H9 (cell line): Measurements from ENCODE around the gene HAPLN2. TPM values are rescaled to one million over a fixed set of nuclear protein-coding genes. Genes with fewer than 3 reads are reported as not detected.

Source experiments
- DNase-seq: peaks from one replicate; pipeline ENCODE4 v3.0.0-alpha.2; 2017
- H2AFZ ChIP-seq: one replicate; pipeline ENCODE4 v1.6.1; 2013; ENCODE audit warnings: mild to moderate bottlenecking, low read length, control low read depth, moderate library complexity
- H2AK5ac ChIP-seq: 2 replicates; pipeline ENCODE4 v1.6.1; 2013; ENCODE audit warnings: low read length, control low read depth, mixed read lengths; ENCODE audit not compliant: insufficient read length
- H2BK120ac ChIP-seq: one replicate; pipeline ENCODE4 v1.6.1; 2013; ENCODE audit warnings: low read depth, mild to moderate bottlenecking, low read length, control low read depth, inconsistent platforms; ENCODE audit not compliant: poor library complexity, severe bottlenecking
- H2BK12ac ChIP-seq: 2 replicates; pipeline ENCODE4 v1.6.1; 2013; ENCODE audit warnings: low read length, control low read depth, mixed read lengths, low read depth; ENCODE audit not compliant: insufficient read length
- H2BK15ac ChIP-seq: 2 replicates; pipeline ENCODE4 v1.6.1; 2013; ENCODE audit warnings: low read depth, low read length, control low read depth
- H2BK20ac ChIP-seq: one replicate; pipeline ENCODE4 v1.6.1; 2013; ENCODE audit warnings: low read depth, mild to moderate bottlenecking, low read length, control low read depth, inconsistent platforms; ENCODE audit not compliant: poor library complexity, severe bottlenecking
- H2BK5ac ChIP-seq: 2 replicates; pipeline ENCODE4 v1.6.1; 2013; ENCODE audit warnings: low read length, control low read depth, mixed read lengths; ENCODE audit not compliant: insufficient read length
- H3K14ac ChIP-seq: 2 replicates; pipeline ENCODE4 v1.6.1; 2013; ENCODE audit warnings: low read length, control low read depth; ENCODE audit not compliant: insufficient read depth
- H3K18ac ChIP-seq: 2 replicates; pipeline ENCODE4 v1.6.1; 2013; ENCODE audit warnings: low read depth, mild to moderate bottlenecking, mixed read lengths, low read length, control low read depth; ENCODE audit not compliant: insufficient read length
- H3K23ac ChIP-seq: 2 replicates; pipeline ENCODE4 v1.6.1; 2013; ENCODE audit warnings: low read length, control low read depth, mixed read lengths, low read depth; ENCODE audit not compliant: insufficient read length
- H3K23me2 ChIP-seq: 2 replicates; pipeline ENCODE4 v1.6.1; 2013; ENCODE audit warnings: low read depth, mild to moderate bottlenecking, mixed read lengths, low read length, control low read depth; ENCODE audit not compliant: insufficient read length, poor library complexity, severe bottlenecking
- H3K27ac ChIP-seq: 2 replicates; pipeline ENCODE4 v1.5.1; 2013; ENCODE audit warnings: low read length, control low read depth, mixed read lengths, low read depth; ENCODE audit not compliant: insufficient read length
- H3K27me3 ChIP-seq: 2 replicates; pipeline ENCODE4 v1.6.1; 2013; ENCODE audit warnings: low read length, control low read depth, inconsistent platforms; ENCODE audit not compliant: insufficient read depth
- H3K4ac ChIP-seq: 2 replicates; pipeline ENCODE4 v1.6.1; 2013; ENCODE audit warnings: low read depth, mild to moderate bottlenecking, control low read depth, inconsistent platforms, low read length, moderate library complexity
- H3K4me1 ChIP-seq: 2 replicates; pipeline ENCODE4 v1.6.1; 2013; ENCODE audit warnings: low read length, control low read depth, inconsistent platforms; ENCODE audit not compliant: insufficient read depth
- H3K4me2 ChIP-seq: 2 replicates; pipeline ENCODE4 v1.6.1; 2013; ENCODE audit warnings: low read length, control low read depth, mixed read lengths; ENCODE audit not compliant: insufficient read length, insufficient read depth
- H3K56ac ChIP-seq: 2 replicates; pipeline ENCODE4 v1.6.1; 2013; ENCODE audit warnings: low read depth, mild to moderate bottlenecking, mixed read lengths, low read length, control low read depth; ENCODE audit not compliant: insufficient read length
- H3K79me1 ChIP-seq: 2 replicates; pipeline ENCODE4 v1.6.1; 2013; ENCODE audit warnings: low read depth, mild to moderate bottlenecking, moderate library complexity, low read length, control low read depth, inconsistent platforms; ENCODE audit not compliant: insufficient read depth, poor library complexity, severe bottlenecking
- H3K79me2 ChIP-seq: 2 replicates; pipeline ENCODE4 v1.6.1; 2013; ENCODE audit warnings: low read length, control low read depth, inconsistent platforms; ENCODE audit not compliant: insufficient read depth
- H3K9ac ChIP-seq: 2 replicates; pipeline ENCODE4 v1.6.1; 2013; ENCODE audit warnings: low read length, control low read depth, mixed read lengths; ENCODE audit not compliant: insufficient read length; ENCODE audit errors: extremely low read depth
- H3K9me3 ChIP-seq: one replicate; pipeline ENCODE4 v1.6.1; 2013; ENCODE audit warnings: low read depth, low read length, inconsistent platforms; ENCODE audit not compliant: control insufficient read depth
- H3T11ph ChIP-seq: one replicate; pipeline ENCODE4 v1.6.1; 2013; ENCODE audit warnings: mild to moderate bottlenecking, low read length, control low read depth, inconsistent platforms
- H4K20me1 ChIP-seq: one replicate; pipeline ENCODE4 v1.6.1; 2013; ENCODE audit not compliant: control insufficient read depth, insufficient read length, insufficient read depth
- H4K5ac ChIP-seq: 2 replicates; pipeline ENCODE4 v1.6.1; 2013; ENCODE audit warnings: low read depth, mild to moderate bottlenecking, mixed read lengths, low read length, control low read depth; ENCODE audit not compliant: insufficient read length
- H4K8ac ChIP-seq: replicated peaks from 2 replicates; pipeline ENCODE4 v1.6.1; 2013; ENCODE audit warnings: low read length, control low read depth, mixed read lengths, low read depth; ENCODE audit not compliant: insufficient read length
- H4K91ac ChIP-seq: 2 replicates; pipeline ENCODE4 v1.6.1; 2013; ENCODE audit warnings: low read depth, mild to moderate bottlenecking, moderate library complexity, mixed read lengths, low read length, control low read depth; ENCODE audit not compliant: insufficient read length
- H3K27ac Mint-ChIP-seq, 3 experiments: 2 replicates in 2 of 3; 3 replicates in 1 of 3; pipeline ENCODE4 v1.8.0; 2020 to 2021; ENCODE audit warnings: mixed read lengths in 3 of 3, mild to moderate bottlenecking in 1 of 3, moderate library complexity in 1 of 3
- H3K27me3 Mint-ChIP-seq: 2 replicates; pipeline ENCODE4 v1.8.0; 2021; ENCODE audit warnings: low read depth, mild to moderate bottlenecking, moderate library complexity, mixed read lengths
- H3K36me3 Mint-ChIP-seq, 3 experiments: 2 replicates in 2 of 3; 3 replicates in 1 of 3; pipeline ENCODE4 v1.8.0; 2020 to 2021; ENCODE audit warnings: low read depth in 3 of 3, mixed read lengths in 3 of 3; ENCODE audit not compliant: insufficient read depth in 1 of 3
- H3K4me1 Mint-ChIP-seq, 2 experiments: 2 replicates each; pipeline ENCODE4 v1.8.0; 2020; ENCODE audit warnings: mixed read lengths in 2 of 2
- H3K4me3 Mint-ChIP-seq, 2 experiments: 2 replicates in 1 of 2; 3 replicates in 1 of 2; pipeline ENCODE4 v1.8.0; 2020 to 2021; ENCODE audit warnings: mild to moderate bottlenecking in 2 of 2, mixed read lengths in 2 of 2, moderate library complexity in 1 of 2
- H3K9me3 Mint-ChIP-seq, 2 experiments: 2 replicates in 1 of 2; 3 replicates in 1 of 2; pipeline ENCODE4 v1.8.0; 2020; ENCODE audit warnings: mild to moderate bottlenecking in 2 of 2, mixed read lengths in 2 of 2, moderate library complexity in 1 of 2
- WGBS: extraction: QIAGEN DNeasy Blood & Tissue Kit; methylation state at CpG from one replicate; pipeline ENCODE4 v1.1.7; 2013; ENCODE audit warnings: missing lambda C conversion rate, low lambda C conversion rate, mixed read lengths; ENCODE audit not compliant: insufficient read length; ENCODE audit errors: extremely low coverage; 5-methylcytosine and 5-hydroxymethylcytosine counted together
- total RNA-seq: library from RNA; stranded (reverse); gene quantifications from 2 replicates; pipeline ENCODE4 v1.2.1, GENCODE V29; 2021
- TF ChIP-seq, protein P1 (sequence below): fragments of 200-600 bp; sonication (generic); conservative IDR thresholded peaks from 3 replicates; pipeline ENCODE4 v1.8.0; 2021; ENCODE audit warnings: antibody characterized with exemption, mild to moderate bottlenecking

The HAPLN2 gene
- total RNA-seq, 1 experiment from 2014 or later = 0.46 TPM

DNA sequence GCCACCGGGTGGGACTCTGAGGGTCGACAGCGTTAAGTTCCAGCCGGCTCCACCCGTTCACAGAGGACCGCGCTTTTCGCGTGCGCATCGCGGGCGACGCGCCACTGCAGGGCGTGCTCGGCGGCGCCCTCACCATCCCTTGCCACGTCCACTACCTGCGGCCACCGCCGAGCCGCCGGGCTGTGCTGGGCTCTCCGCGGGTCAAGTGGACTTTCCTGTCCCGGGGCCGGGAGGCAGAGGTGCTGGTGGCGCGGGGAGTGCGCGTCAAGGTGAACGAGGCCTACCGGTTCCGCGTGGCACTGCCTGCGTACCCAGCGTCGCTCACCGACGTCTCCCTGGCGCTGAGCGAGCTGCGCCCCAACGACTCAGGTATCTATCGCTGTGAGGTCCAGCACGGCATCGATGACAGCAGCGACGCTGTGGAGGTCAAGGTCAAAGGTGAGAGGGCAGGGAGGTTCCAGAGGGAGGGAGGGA lies 27.6 kb downstream of the HAPLN2 start:
- Histone ChIP-seq H2AFZ (no peak overlapping the region), H3K56ac (no peak overlapping the region), H2BK15ac (no peak overlapping the region), H4K91ac (no peak overlapping the region), H3K23ac (no peak overlapping the region), H3K27me3 (peaks cover 5% of the 10 kb centered on the region; the same call in 1 of the 2 replicates), H2BK5ac (no peak overlapping the region), H4K5ac (no peak overlapping the region), H3K79me1 (no peaks in the 10 kb centered on the region), H2BK20ac (no peak overlapping the region), H4K20me1 (no peaks in the 10 kb centered on the region), H2AK5ac (no peak overlapping the region), H2BK120ac (no peak overlapping the region), H3K79me2 (no peaks in the 10 kb centered on the region), H4K8ac (no peak overlapping the region), H3K18ac (no peak overlapping the region), H3K14ac (no peak overlapping the region), H3K4me2 (no peak overlapping the region), H2BK12ac (no peak overlapping the region), H3K9ac (no peak overlapping the region), H3K9me3 (no peaks in the 10 kb centered on the region), H3T11ph (no peak overlapping the region), H3K4ac (no peak overlapping the region), H3K27ac (no peak overlapping the region), H3K4me1 (no peaks in the 10 kb centered on the region; the same call in 1 of the 2 replicates), H3K23me2 (peaks cover 6% of the 10 kb centered on the region)
- Mint-ChIP-seq H3K27me3 (peaks cover 94% of the 10 kb centered on the region), H3K27ac (no peak overlapping the region), H3K4me3 (no peak overlapping the region), H3K4me1 (peaks cover 11 to 13% of the 10 kb centered on the region in 2 experiments), H3K36me3 (no peaks in the 10 kb centered on the region), H3K9me3 (no peaks in the 10 kb centered on the region; a peak in 1 of 5 replicates)
- WGBS = no CpG with 5 or more reads among the region's 51 CpGs
- DNase-seq = no peak
- TF ChIP-seq, protein P1, sequence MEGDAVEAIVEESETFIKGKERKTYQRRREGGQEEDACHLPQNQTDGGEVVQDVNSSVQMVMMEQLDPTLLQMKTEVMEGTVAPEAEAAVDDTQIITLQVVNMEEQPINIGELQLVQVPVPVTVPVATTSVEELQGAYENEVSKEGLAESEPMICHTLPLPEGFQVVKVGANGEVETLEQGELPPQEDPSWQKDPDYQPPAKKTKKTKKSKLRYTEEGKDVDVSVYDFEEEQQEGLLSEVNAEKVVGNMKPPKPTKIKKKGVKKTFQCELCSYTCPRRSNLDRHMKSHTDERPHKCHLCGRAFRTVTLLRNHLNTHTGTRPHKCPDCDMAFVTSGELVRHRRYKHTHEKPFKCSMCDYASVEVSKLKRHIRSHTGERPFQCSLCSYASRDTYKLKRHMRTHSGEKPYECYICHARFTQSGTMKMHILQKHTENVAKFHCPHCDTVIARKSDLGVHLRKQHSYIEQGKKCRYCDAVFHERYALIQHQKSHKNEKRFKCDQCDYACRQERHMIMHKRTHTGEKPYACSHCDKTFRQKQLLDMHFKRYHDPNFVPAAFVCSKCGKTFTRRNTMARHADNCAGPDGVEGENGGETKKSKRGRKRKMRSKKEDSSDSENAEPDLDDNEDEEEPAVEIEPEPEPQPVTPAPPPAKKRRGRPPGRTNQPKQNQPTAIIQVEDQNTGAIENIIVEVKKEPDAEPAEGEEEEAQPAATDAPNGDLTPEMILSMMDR = no peak
